GM19035 (cell line): ENCODE results near the gene UTF1.

ENCODE experiments used
- ATAC-seq: cut with Tn5 transposase; IDR thresholded peaks from one replicate; pipeline ENCODE4 v1.9.1; 2021; ENCODE audit not compliant: unreplicated experiment

The UTF1 gene

GRCh38 chr10:133276435-133277201 lies 46.6 kb downstream of the UTF1 start, which contains the start of gene ADAM8:
ADAM8 (minus strand) TSS chr10:133276868; CDS start chr10:133276817, 51 bp downstream.
- ATAC-seq, result peak; percentile 40

GRCh38 chr10:133277277-133277992 lies 47.4 kb downstream of the UTF1 start:
- no peak for ATAC-seq

GRCh38 chr10:133277993-133278576 lies 48.1 kb downstream of the UTF1 start:
- no peak for ATAC-seq

GRCh38 chr10:133278577-133279265 lies 48.7 kb downstream of the UTF1 start:
- ATAC-seq, result peak; percentile 46

- ATAC-seq, result no peak
Observed at GRCh38 chr10:133279326-133280226, 49.6 kb downstream of the UTF1 start.

- no peak for ATAC-seq
Observed at GRCh38 chr10:133280391-133281059, 50.5 kb downstream of the UTF1 start.

GRCh38 chr10:133281084-133281483 lies 51.1 kb downstream of the UTF1 start:
- no peak for ATAC-seq
